ENCODE measurements around the gene SIPA1L2.
"Not testable (repeated sequence)": the region's sequence is repeated elsewhere in the genome, so short reads cannot be mapped to it uniquely, and the experiment has no call there.

The SIPA1L2 gene

DNA sequence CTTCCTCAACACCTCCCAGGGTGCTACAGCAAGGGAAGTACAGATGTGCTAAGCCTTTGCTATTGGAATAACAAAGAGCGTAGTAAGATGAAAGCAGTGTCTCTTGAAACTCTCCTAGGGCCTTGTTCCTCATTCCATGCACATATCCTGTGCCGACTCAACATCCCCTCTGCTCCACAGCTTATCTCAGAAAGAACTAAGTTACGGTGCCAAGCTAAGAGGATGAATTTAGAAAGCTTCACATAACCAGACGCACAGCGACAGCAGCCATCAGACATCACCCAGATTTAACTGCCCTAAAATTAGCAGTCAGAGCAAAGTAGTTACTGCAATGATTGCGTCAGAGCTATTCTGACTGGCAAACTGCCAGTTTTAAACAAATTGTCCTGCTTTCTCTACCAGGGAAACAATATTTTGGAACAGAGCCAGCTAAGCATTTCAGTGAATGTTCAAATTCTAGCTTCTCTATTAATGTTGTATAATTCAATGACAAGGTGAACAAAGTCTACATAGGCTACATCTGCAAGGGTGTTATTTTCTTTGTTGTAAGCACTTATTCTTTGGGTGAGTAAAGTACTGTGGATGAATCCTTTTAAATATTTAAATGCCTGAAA, 9.5 kb downstream of the SIPA1L2 start:
- peak overlapping the region; percentile 9 to 19 for H3K4me3 ChIP-seq (ENCODE audit: low read length in 2 of 2)
- peaks cover 9 to 53% of the 10 kb centered on the region in 2 donors for H3K4me1 ChIP-seq (ENCODE audit: control insufficient read depth in 2 of 2, insufficient read depth in 2 of 2, low read length in 2 of 2)

GRCh38 chr1:232617237-232617636, 12.7 kb downstream of the SIPA1L2 start:
- H3K27ac ChIP-seq (ENCODE audit: low read depth in 2 of 2, low read length in 2 of 2) = no peak overlapping the region
- peaks cover 16 to 34% of the 10 kb centered on the region in 2 donors for H3K4me1 ChIP-seq (ENCODE audit: control insufficient read depth in 2 of 2, insufficient read depth in 2 of 2, low read length in 2 of 2)
- no peak overlapping the region for H3K9ac ChIP-seq (ENCODE audit: low read depth in 1 of 2, low read length in 2 of 2)

More for the DNA sequence above, 9.5 kb downstream of the SIPA1L2 start:
- peaks cover 2 to 3% of the 10 kb centered on the region in 2 donors for H3K36me3 ChIP-seq (ENCODE audit: control insufficient read depth in 2 of 2, insufficient read depth in 2 of 2, low read length in 2 of 2)
- H3K27ac ChIP-seq (ENCODE audit: low read depth in 2 of 2, low read length in 2 of 2) = peak overlapping the region; percentile 38 to 85
- no peaks in the 10 kb centered on the region for H3K27me3 ChIP-seq (ENCODE audit: control insufficient read depth in 2 of 2, insufficient read depth in 2 of 2, low read length in 2 of 2)
- no peaks in the 10 kb centered on the region for H3K9me3 ChIP-seq (ENCODE audit: control insufficient read depth in 2 of 2, low read length in 2 of 2)
- peak overlapping the region in 1 of 2 donors; percentile 6 for H3K9ac ChIP-seq (ENCODE audit: low read depth in 1 of 2, low read length in 2 of 2)

DNA sequence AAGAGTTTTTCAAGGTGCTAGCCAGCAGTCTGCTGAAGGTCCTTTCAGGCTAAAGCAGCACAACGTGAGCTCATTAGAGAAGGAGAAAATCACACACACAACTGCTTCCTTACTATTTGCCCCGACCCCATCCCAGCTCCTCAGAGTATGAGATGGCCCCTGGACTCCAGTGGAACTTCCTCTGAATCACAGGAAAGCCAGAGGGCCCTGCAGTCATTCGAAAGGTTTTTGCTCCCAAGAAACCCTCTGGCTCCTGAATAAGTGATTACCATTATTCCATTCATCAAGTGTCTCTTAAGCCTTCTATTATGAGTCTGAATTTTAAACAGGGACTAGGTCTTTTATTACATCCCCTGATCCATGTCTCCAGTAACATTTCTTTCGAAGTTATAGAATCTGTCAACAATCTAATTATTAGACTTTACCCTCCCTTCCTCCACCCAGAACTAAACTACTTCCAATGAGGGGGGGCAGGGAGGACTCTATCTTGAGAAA, 14.6 kb downstream of the SIPA1L2 start:
- H3K27ac ChIP-seq (ENCODE audit: low read depth in 2 of 2, low read length in 2 of 2) = no peak overlapping the region
- no peak overlapping the region for H3K9ac ChIP-seq (ENCODE audit: low read depth in 1 of 2, low read length in 2 of 2)
- peaks cover 10 to 19% of the 10 kb centered on the region in 2 donors for H3K4me1 ChIP-seq (ENCODE audit: control insufficient read depth in 2 of 2, insufficient read depth in 2 of 2, low read length in 2 of 2)
- no peaks in the 10 kb centered on the region for H3K27me3 ChIP-seq (ENCODE audit: control insufficient read depth in 2 of 2, insufficient read depth in 2 of 2, low read length in 2 of 2)
- H3K9me3 ChIP-seq (ENCODE audit: control insufficient read depth in 2 of 2, low read length in 2 of 2) = no peaks in the 10 kb centered on the region
- peaks cover 2 to 11% of the 10 kb centered on the region in 2 donors for H3K36me3 ChIP-seq (ENCODE audit: control insufficient read depth in 2 of 2, insufficient read depth in 2 of 2, low read length in 2 of 2)
- H3K4me3 ChIP-seq (ENCODE audit: low read length in 2 of 2) = no peak overlapping the region

More at GRCh38 chr1:232617237-232617636, 12.7 kb downstream of the SIPA1L2 start:
- Histone ChIP-seq H3K27me3 (ENCODE audit: control insufficient read depth in 2 of 2, insufficient read depth in 2 of 2, low read length in 2 of 2) (no peaks in the 10 kb centered on the region), H3K9me3 (ENCODE audit: control insufficient read depth in 2 of 2, low read length in 2 of 2) (no peaks in the 10 kb centered on the region), H3K36me3 (ENCODE audit: control insufficient read depth in 2 of 2, insufficient read depth in 2 of 2, low read length in 2 of 2) (peaks cover 2 to 7% of the 10 kb centered on the region in 2 donors), H3K4me3 (ENCODE audit: low read length in 2 of 2) (no peak overlapping the region)

DNA sequence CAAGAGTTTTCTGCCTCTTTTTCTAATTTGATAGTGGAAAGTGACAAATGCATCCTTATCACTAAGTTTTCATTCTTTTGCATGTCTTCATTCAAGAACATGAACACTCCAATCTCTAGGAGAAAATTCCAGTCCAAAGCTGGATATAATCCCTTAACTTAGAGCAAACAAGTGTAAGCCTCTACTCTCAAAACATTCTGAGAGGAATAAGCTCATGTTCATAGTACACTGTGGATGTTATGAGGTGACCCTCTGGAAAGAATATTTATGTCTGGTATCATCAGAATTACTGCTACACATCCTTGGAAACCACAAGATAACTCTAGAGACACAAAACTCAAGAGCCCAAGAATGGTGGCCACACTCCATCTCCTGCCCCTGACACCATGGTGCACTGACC, 15.1 kb downstream of the SIPA1L2 start:
- Histone ChIP-seq H3K4me1 (ENCODE audit: control insufficient read depth in 2 of 2, insufficient read depth in 2 of 2, low read length in 2 of 2) (peaks cover 7 to 16% of the 10 kb centered on the region in 2 donors), H3K27ac (ENCODE audit: low read depth in 2 of 2, low read length in 2 of 2) (no peak overlapping the region), H3K9ac (ENCODE audit: low read depth in 1 of 2, low read length in 2 of 2) (no peak overlapping the region)

DNA sequence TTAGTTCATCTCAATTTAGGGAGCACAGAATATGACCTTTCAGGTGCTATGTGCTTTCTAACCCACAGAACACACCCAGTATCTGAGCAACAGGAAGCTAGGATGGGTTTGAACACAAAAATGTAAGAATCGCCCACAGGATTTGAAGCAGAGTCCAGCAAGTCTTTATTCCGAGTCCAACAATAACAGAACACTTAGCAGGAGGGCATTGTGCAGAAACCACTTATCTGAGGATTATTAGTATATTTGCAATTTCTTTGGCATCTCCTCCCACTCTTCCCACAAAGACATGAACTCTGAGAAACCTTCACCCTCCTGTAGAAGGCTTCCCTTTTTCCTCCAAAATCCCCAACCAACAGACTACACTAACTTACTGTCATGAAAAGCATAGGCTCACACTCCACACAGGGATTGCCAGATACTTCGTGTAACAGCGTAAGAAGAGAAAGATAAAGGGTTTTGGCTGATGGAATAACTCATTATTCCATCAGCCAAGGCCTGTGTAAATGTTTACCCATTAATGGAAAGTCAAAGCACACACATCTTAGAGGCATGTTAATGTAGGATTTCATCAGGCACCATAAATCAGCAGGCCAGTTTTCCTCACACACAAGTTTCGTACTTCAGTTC, 16.1 kb downstream of the SIPA1L2 start:
- Histone ChIP-seq H3K4me3 (ENCODE audit: low read length in 2 of 2) (no peak overlapping the region), H3K4me1 (ENCODE audit: control insufficient read depth in 2 of 2, insufficient read depth in 2 of 2, low read length in 2 of 2) (peaks cover 7 to 16% of the 10 kb centered on the region in 2 donors), H3K27ac (ENCODE audit: low read depth in 2 of 2, low read length in 2 of 2) (no peak overlapping the region), H3K9me3 (ENCODE audit: control insufficient read depth in 2 of 2, low read length in 2 of 2) (no peaks in the 10 kb centered on the region), H3K9ac (ENCODE audit: low read depth in 1 of 2, low read length in 2 of 2) (no peak overlapping the region), H3K27me3 (ENCODE audit: control insufficient read depth in 2 of 2, insufficient read depth in 2 of 2, low read length in 2 of 2) (no peaks in the 10 kb centered on the region), H3K36me3 (ENCODE audit: control insufficient read depth in 2 of 2, insufficient read depth in 2 of 2, low read length in 2 of 2) (peaks cover 2 to 11% of the 10 kb centered on the region in 2 donors)

More for the DNA sequence above, 15.1 kb downstream of the SIPA1L2 start:
- Histone ChIP-seq H3K9me3 (ENCODE audit: control insufficient read depth in 2 of 2, low read length in 2 of 2) (no peaks in the 10 kb centered on the region), H3K27me3 (ENCODE audit: control insufficient read depth in 2 of 2, insufficient read depth in 2 of 2, low read length in 2 of 2) (no peaks in the 10 kb centered on the region), H3K4me3 (ENCODE audit: low read length in 2 of 2) (no peak overlapping the region), H3K36me3 (ENCODE audit: control insufficient read depth in 2 of 2, insufficient read depth in 2 of 2, low read length in 2 of 2) (peaks cover 2 to 11% of the 10 kb centered on the region in 2 donors)

DNA sequence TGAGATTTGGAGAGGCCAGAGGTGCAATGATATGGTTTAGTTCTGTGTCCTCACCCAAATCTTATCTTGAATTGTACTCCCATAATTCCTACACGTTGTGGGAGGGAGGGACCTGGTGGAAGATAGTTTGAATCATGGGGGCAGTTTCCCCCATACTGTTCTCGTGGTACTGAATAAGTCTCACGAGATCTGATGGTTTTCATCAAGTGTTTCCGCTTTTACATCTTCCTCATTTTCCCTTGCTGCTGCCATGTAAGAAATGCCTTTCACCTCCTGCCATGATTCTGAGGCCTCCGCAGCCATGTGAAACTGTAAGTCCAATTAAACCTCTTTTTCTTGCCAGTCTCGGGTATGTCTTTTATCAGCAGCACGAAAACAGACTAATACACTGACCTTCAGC, 17.1 kb downstream of the SIPA1L2 start:
- not testable (repeated sequence) for H3K9ac ChIP-seq (ENCODE audit: low read depth in 1 of 2, low read length in 2 of 2); H3K27me3 ChIP-seq (ENCODE audit: control insufficient read depth in 2 of 2, insufficient read depth in 2 of 2, low read length in 2 of 2); H3K27ac ChIP-seq (ENCODE audit: low read depth in 2 of 2, low read length in 2 of 2); H3K9me3 ChIP-seq (ENCODE audit: control insufficient read depth in 2 of 2, low read length in 2 of 2); H3K4me3 ChIP-seq (ENCODE audit: low read length in 2 of 2)
- Histone ChIP-seq H3K4me1 (ENCODE audit: control insufficient read depth in 2 of 2, insufficient read depth in 2 of 2, low read length in 2 of 2) (peaks cover 7 to 16% of the 10 kb centered on the region in 2 donors), H3K36me3 (ENCODE audit: control insufficient read depth in 2 of 2, insufficient read depth in 2 of 2, low read length in 2 of 2) (peaks cover 6 to 11% of the 10 kb centered on the region in 2 donors)

GRCh38 chr1:232611834-232612233, 18.1 kb downstream of the SIPA1L2 start:
- H3K27me3 ChIP-seq (ENCODE audit: control insufficient read depth in 2 of 2, insufficient read depth in 2 of 2, low read length in 2 of 2) = no peaks in the 10 kb centered on the region
- peaks cover 7 to 16% of the 10 kb centered on the region in 2 donors for H3K4me1 ChIP-seq (ENCODE audit: control insufficient read depth in 2 of 2, insufficient read depth in 2 of 2, low read length in 2 of 2)
- H3K36me3 ChIP-seq (ENCODE audit: control insufficient read depth in 2 of 2, insufficient read depth in 2 of 2, low read length in 2 of 2) = peaks cover 6 to 11% of the 10 kb centered on the region in 2 donors
- H3K9ac ChIP-seq (ENCODE audit: low read depth in 1 of 2, low read length in 2 of 2) = no peak overlapping the region
- no peak overlapping the region for H3K4me3 ChIP-seq (ENCODE audit: low read length in 2 of 2)
- H3K27ac ChIP-seq (ENCODE audit: low read depth in 2 of 2, low read length in 2 of 2) = no peak overlapping the region
- H3K9me3 ChIP-seq (ENCODE audit: control insufficient read depth in 2 of 2, low read length in 2 of 2) = no peaks in the 10 kb centered on the region

DNA sequence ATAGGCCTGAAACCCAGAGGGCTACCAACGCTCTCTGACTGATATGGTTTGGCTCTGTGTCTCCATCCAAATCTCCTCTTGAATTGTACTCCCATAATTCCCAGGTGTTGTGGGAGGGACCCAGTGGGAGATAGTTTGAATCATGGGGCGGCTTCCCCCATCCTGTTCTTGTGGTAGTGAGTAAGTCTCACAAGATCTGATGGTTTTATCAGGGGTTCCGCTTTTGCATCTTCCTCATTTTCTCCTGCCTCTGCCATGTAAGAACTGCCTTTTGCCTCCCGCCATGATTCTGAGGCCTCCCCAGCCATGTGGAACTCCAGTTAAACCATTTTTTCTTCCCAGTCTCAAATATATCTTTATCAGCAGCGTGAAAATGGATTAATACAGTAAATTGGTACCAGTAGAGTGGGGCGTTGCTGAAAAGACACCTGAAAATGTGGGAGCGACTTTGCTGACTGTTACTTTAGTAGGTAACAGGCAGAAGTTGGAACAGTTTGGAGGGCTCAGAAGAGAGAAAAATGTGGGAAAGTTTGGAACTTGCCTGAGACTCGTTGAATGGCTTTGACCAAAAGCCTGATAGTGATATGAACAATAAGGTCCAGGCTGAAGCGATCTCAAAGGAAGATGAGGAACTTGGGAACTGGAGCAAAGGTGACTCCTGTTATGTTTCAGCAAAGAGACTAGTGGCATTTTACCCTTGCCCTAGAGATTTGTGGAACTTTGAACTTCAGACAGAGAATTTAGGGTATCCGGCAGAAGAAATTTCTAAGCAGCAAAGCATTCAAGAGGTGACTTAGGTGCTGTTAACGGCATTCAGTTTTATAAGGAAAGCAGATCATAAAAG, 18.8 kb downstream of the SIPA1L2 start:
- H3K27ac ChIP-seq (ENCODE audit: low read depth in 2 of 2, low read length in 2 of 2); H3K27me3 ChIP-seq (ENCODE audit: control insufficient read depth in 2 of 2, insufficient read depth in 2 of 2, low read length in 2 of 2); H3K36me3 ChIP-seq (ENCODE audit: control insufficient read depth in 2 of 2, insufficient read depth in 2 of 2, low read length in 2 of 2); H3K9me3 ChIP-seq (ENCODE audit: control insufficient read depth in 2 of 2, low read length in 2 of 2); H3K9ac ChIP-seq (ENCODE audit: low read depth in 1 of 2, low read length in 2 of 2); H3K4me3 ChIP-seq (ENCODE audit: low read length in 2 of 2): not testable (repeated sequence)
- H3K4me1 ChIP-seq (ENCODE audit: control insufficient read depth in 2 of 2, insufficient read depth in 2 of 2, low read length in 2 of 2) = peaks cover 7 to 12% of the 10 kb centered on the region in 2 donors

DNA sequence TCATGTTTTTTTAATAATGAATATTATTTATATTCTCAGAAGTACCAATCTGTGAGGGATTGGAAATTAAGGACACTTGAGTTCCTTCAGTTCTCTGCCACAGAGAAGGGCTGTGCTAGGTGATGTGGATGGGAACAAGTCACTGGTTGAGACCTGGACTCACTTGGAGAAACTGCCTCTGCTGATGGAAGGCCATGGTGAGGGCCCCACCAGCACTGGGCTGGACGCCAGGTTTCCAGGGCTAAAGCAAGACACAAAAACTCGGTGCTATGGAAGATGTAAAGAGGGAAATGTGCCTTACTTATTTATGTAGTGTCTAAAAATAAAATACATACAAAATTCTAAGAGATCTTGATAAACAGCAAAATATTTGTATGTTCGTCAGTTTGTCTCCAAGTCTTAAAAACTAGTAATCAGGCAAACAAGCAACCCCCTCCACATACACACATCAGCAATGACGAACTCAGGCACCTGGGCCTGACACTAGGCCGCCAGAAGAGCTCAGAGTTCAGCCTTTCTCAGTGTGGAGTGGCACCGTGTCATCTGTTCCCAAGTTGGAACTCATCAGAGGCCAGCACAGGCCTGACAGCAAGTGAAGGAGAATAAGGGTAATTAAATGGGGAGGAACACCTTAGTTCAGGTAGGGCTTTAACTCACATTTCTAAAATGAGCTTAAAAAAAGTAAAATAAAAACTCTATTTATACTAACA, 19.6 kb downstream of the SIPA1L2 start:
- no peak overlapping the region for H3K9ac ChIP-seq (ENCODE audit: low read depth in 1 of 2, low read length in 2 of 2)
- H3K27ac ChIP-seq (ENCODE audit: low read depth in 2 of 2, low read length in 2 of 2) = no peak overlapping the region
- no peak overlapping the region for H3K4me3 ChIP-seq (ENCODE audit: low read length in 2 of 2)
- H3K36me3 ChIP-seq (ENCODE audit: control insufficient read depth in 2 of 2, insufficient read depth in 2 of 2, low read length in 2 of 2) = peaks cover 4 to 8% of the 10 kb centered on the region in 2 donors
- no peaks in the 10 kb centered on the region for H3K27me3 ChIP-seq (ENCODE audit: control insufficient read depth in 2 of 2, insufficient read depth in 2 of 2, low read length in 2 of 2)
- H3K4me1 ChIP-seq (ENCODE audit: control insufficient read depth in 2 of 2, insufficient read depth in 2 of 2, low read length in 2 of 2) = peaks cover 7 to 9% of the 10 kb centered on the region in 2 donors
- no peaks in the 10 kb centered on the region for H3K9me3 ChIP-seq (ENCODE audit: control insufficient read depth in 2 of 2, low read length in 2 of 2)

All from mucosa of rectum (tissue), 2 donors.